GM10266 (cell line): ENCODE measurements around the gene PRR36.

Experiments used
- DNase-seq: peaks from one replicate; pipeline ENCODE4 v3.0.0; 2012; ENCODE audit errors: extremely low spot score
- TF ChIP-seq, protein P1 (sequence below): IDR thresholded peaks from 2 replicates; pipeline ENCODE4 v1.5.1; 2012; ENCODE audit warnings: mild to moderate bottlenecking, low read depth; ENCODE audit not compliant: control insufficient read depth, insufficient read depth; ENCODE audit errors: missing control alignments

Gene PRR36

DNA sequence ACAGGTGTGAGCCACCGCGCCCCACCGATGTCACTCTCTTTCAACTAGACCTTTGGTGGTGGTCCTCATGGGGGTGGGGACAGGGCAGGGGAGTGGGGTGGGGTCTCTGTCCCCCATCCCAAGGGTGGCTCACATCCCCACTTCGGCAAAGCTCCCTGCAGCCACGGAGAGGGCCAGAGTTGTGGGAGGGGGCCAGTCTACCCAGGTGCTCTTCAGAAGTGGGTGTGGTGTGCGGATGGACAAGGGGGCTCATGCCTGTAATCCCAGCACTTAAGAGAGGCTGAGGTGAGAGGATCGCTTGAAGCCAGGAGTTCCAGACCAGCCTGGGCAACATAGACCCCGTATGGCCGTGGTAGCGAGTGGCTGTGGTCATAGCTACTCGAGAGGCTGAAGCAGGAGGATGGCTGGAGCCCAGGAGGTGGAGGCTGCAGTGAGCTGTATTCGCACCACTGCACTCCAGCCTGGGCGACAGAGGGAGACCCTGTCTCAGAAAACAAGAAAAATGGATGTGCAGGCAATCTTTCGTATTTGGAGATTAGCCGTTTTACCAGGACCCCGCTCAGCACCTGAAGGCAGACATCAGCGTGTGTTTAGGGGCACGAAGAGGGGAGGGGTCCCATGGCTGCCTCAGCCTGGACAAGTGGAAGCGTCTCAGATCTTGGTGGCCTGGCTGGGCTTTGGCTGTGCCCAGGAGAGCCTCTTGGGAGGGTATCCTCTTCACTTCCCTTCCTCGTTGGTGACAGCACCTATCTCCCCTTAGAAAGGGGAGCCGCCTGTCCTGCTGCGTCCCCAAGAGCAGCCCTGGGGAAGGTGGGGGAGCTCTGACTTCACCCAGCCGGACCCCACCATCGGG, 41.3 kb upstream of the PRR36 start:
- TF ChIP-seq, protein P1, sequence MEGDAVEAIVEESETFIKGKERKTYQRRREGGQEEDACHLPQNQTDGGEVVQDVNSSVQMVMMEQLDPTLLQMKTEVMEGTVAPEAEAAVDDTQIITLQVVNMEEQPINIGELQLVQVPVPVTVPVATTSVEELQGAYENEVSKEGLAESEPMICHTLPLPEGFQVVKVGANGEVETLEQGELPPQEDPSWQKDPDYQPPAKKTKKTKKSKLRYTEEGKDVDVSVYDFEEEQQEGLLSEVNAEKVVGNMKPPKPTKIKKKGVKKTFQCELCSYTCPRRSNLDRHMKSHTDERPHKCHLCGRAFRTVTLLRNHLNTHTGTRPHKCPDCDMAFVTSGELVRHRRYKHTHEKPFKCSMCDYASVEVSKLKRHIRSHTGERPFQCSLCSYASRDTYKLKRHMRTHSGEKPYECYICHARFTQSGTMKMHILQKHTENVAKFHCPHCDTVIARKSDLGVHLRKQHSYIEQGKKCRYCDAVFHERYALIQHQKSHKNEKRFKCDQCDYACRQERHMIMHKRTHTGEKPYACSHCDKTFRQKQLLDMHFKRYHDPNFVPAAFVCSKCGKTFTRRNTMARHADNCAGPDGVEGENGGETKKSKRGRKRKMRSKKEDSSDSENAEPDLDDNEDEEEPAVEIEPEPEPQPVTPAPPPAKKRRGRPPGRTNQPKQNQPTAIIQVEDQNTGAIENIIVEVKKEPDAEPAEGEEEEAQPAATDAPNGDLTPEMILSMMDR, result no peak
- peak; percentile 42 for DNase-seq

DNA sequence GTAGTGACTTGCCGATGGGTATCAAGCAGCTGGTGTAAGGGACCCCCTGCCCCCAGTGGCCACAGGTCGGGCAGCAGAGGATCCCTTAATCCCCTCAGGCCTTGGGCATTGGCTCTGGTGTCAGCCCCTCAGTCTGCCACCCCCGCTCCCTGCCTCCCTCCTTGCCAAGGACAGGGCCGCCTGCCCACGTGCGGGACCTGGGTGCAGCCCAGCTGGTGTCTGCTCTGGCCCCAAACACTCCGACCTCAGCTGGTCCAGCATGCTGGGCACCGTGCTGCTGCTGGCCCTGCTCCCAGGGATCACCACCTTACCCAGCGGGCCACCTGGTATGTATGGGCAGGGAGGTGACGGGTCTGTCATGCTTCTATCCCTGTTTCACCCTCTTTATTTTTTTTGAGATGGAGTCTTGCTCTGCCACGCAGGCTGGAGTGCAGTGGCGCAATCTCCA, 40.4 kb upstream of the PRR36 start, which contains the start of gene TGFBR3L:
TGFBR3L (plus strand) TSS at position 233 of the 448 bp plus-strand sequence.
- DNase-seq, result no peak

DNA sequence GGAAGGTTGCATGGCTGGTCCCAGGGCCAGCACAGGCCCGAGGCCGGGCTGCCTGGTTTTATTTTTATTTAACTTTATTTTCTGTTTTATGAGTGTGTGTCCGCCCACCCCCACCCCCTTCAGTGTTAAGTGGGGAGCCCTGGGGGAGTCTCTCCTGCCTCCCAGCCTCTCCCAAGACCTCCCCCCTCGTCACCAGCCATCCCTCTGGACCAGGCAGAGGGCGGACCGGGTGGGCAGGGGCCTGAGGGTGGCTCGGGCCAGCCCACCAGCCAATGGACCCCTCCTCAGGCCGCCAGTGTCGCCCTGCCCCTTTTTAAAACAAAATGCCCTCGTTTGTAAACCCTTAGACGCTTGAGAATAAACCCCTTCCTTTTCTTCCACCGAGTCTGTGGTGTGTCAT, 39.9 kb upstream of the PRR36 start:
- no peak for DNase-seq
- TF ChIP-seq, protein P1, result no peak

More for the DNA sequence above, 40.4 kb upstream of the PRR36 start, which contains the start of gene TGFBR3L:
- TF ChIP-seq, protein P1, result no peak

- DNase-seq, result no peak
- TF ChIP-seq, protein P1, result no peak
Measured at GRCh38 chr19:7913652-7914051, 39.5 kb upstream of the PRR36 start.

DNA sequence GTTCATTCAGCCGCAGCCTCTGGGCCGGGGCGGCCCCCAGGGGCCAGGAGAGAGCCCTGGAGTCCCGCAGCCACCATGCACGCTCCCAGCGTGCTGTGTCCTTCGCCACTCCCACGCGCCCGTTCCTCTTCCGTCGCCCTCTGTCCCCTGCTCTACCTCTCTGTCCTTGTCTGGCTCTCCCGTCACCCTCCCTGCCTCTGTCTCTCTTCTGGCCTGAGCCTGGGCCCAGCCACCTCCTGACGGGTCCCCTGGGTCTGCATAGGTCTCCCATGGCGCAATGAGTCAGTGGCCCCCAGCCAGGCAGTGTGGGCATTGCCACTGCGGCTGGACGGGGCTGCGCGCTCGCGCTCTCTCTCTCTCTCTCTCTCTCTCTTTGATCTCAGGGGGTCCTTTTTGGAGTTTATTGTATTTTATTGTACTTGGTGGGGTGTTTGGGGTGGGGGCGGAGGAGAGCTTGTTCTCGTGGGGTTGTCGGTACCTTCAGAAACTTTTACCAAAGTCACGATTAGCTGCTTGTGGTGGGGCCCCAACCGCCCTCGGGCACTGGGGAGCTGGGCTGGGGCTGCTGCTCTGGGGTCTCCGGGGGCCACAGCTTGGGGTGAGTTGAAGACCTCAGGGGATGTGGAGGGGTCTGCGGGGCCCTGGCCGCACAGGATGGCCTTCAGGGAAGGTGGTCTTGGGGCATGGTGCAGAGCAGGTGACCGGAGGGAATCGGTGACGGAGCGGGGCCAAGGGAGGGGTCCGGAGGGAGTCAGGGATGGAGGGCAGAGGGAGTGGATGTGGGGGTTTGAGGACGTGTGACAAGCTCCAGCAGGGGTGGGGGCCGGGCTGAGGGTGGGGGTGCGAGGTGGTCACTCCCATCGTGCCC, 38.7 kb upstream of the PRR36 start:
- no peak for DNase-seq

DNA sequence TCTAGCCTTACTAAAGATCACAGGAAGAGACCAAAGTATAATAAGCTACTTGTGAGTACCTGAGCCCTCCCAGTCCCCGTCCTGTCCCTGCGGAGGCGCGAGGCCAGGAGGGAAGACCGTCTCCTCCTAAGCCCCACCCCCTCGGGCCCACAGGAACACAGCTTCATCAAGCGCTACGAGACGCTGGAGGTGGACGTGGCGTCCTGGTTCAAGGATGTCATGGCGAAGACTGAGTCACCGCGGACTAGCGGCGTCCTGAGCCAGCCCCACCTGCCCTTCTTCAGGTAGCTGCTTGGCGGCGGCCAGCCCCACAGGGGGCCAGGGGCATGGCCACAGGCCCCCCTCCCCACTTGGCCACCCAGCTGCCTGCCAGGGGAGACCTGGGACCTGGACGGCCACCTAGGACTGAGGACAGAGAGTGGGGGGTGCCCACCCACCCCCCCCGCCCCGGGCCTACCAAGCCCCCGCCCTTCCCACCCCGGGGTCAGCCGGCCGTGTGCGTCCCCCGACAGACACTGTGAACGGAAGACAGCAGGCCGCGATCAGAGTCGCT, 38.0 kb upstream of the PRR36 start:
- TF ChIP-seq, protein P1, result no peak
- no peak for DNase-seq

More for the DNA sequence above, 38.7 kb upstream of the PRR36 start:
- TF ChIP-seq, protein P1, result no peak
